IPS-11a (cell line): Measurements from ENCODE around the gene ITIH5.

Experiments
- H3K4me3 ChIP-seq: one replicate; pipeline ENCODE4 v1.5.1; 2013; ENCODE audit warnings: low read depth, low read length, control low read depth

ITIH5 gene

GRCh38 chr10:7635408-7636125, 31.2 kb downstream of the ITIH5 start:
- H3K4me3 ChIP-seq = no peak overlapping the region

- no peak overlapping the region for H3K4me3 ChIP-seq
Measured at GRCh38 chr10:7634142-7634894, 32.4 kb downstream of the ITIH5 start.

DNA sequence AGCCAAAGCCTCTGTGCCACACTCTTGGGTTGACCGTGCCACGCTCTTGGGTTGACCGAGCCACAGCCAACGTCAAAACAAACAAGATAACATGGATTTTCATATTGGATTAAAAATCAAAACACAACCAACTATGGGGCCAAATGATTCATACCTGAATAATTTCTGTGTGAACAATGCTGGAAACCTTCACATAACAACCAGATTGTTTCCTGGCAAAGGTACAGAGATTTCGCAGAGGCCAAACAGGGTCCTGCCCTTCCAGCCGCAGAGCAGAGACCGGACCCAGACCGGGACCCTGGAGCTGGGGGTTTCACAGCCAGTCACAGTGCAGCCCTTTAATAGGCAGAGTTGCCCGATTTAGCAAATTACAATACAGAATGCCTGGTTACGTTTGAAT, 40.5 kb downstream of the ITIH5 start:
- no peak overlapping the region for H3K4me3 ChIP-seq

DNA sequence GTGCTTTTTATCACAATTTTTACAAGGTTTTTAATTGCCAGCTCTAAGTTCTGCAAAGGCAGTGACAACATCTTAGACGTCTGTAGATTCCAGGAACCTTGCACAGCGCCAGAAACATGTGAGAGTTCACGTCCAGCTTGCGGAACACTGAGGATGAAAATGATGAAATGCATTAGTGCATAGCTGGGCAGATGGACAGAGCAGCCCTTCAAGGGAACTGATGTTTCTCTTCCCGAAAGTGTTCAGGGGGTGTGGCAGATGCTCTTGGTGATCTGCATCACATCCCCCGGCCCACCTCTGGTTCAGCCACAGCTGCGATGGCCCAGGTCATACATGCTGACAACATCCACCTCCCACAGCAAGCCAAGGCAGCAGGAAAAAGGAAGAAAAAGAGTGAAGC, 40.9 kb downstream of the ITIH5 start:
- no peak overlapping the region for H3K4me3 ChIP-seq

- no peak overlapping the region for H3K4me3 ChIP-seq
Measured at GRCh38 chr10:7625009-7625408, 41.8 kb downstream of the ITIH5 start.

DNA sequence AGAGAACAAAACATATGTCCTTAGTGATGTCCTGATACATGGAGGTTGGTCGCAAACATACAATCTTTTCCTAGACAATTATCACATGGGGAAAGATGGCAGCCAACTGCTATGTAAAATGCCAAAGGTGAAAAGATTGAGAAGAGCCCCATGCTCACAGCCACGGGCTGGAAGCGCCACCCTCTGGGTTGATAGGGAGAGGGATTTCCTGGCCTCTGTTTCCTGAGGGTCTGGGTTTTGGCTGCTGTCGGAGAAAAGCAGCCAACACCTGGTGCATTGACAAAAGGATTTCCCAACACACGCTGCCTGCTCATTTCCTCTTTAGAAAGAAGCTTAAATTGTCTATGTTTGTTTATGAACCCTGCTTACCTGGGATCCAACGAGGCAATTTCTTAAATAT, 43.8 kb downstream of the ITIH5 start:
- no peak overlapping the region for H3K4me3 ChIP-seq

DNA sequence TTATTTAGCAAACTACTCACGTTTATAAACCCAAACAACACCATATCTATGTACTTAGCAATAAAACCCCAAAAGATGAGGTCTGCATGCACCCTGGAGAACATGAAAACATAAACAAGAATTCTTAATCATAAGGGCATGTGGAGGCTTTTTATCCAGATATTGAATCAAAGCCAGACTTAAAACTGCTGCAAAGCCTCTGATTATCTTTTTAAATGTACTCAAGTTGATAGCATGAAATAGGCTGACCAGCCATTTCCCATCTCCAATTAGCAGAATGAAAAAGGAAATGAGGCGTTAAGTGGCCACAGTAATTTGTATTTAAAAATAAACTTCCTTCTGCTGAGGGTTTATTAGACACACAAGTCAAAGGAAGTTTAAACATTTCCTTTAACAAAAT, 48.3 kb downstream of the ITIH5 start:
- no peak overlapping the region for H3K4me3 ChIP-seq

- no peak overlapping the region for H3K4me3 ChIP-seq
Measured at GRCh38 chr10:7611909-7612308, 54.9 kb downstream of the ITIH5 start.

- no peak overlapping the region for H3K4me3 ChIP-seq
Measured at GRCh38 chr10:7610651-7611389, 55.9 kb downstream of the ITIH5 start.

DNA sequence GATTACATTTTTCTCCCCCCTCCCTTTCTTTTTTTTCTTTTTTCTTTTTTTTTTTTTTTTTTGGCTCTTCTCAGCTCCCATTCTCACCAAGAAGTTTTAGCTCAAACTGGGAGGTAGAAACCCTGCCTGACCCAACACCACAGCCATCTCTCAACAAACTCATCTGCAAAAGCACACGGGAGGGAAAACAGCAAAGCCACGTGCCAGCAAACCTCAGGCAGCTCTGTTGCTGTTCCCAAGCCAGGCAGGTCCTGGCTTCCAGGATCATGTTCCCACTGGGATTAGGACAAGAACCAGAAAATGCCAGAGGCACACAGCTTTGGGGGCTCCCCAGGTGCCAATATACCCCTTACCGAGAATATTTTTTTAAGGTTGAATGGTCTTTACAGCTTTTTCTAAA, 56.7 kb downstream of the ITIH5 start:
- no peak overlapping the region for H3K4me3 ChIP-seq

DNA sequence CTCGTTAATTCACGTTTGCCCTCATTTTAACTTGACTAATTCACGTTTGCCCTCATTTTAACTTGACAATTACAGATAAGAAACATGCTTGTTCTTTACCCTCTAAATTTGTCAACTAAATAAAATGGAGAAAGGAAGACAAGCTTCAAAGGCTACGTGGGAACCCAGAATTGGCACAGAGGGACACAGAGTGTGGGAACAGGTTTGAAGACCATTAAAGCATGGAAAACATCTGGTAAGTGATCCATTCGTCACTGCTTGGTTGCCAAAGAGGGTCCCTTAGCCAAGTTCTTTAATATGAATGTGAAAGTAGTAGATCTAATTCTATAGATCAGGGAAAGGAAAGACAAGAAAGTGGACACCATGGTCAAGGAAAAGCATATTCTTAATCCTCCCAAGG, 57.2 kb downstream of the ITIH5 start:
- no peak overlapping the region for H3K4me3 ChIP-seq

DNA sequence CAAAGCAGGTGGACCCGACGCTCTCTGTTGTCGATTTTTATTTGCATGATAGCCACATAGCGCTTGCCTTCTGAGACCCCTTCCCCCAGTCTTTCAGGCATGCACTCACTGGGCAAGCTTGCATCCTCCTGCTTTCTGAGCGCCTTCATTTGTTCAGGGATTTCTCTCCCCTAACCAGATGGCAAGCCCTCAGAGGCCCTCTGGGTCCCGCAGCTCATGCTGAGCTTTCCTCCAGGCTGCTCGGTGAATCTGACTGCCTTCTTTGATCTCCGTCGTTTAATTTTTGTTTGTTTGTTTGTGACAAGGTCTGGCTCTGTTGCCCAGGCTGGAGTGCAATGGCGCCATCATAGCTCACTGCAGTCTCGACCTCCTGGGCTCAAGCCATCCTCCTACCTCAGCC, 58.8 kb downstream of the ITIH5 start:
- no peak overlapping the region for H3K4me3 ChIP-seq

DNA sequence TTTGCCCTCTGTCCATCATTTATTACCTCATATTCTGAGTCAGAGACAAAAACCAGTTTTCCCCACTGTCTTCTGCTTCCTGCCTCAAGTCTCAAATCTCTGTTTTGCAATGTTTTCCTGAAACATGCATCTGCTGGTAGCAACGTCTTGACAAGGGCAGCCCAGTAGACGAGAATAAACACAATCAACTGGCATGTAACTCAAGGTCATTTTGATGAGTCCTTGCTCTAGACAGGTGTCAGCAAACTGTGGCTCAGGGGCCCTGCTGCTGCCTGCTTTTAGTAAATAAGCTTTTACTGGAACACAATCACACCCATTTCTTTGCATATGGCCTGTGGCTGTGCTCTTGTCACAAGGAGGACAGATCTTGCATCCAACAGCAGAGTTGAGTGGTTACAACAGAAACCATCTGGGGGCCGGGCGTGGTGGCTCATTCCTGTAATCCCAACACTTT, 59.8 kb downstream of the ITIH5 start:
- no peak overlapping the region for H3K4me3 ChIP-seq

GRCh38 chr10:7605565-7606295, 61.0 kb downstream of the ITIH5 start:
- H3K4me3 ChIP-seq = no peak overlapping the region

DNA sequence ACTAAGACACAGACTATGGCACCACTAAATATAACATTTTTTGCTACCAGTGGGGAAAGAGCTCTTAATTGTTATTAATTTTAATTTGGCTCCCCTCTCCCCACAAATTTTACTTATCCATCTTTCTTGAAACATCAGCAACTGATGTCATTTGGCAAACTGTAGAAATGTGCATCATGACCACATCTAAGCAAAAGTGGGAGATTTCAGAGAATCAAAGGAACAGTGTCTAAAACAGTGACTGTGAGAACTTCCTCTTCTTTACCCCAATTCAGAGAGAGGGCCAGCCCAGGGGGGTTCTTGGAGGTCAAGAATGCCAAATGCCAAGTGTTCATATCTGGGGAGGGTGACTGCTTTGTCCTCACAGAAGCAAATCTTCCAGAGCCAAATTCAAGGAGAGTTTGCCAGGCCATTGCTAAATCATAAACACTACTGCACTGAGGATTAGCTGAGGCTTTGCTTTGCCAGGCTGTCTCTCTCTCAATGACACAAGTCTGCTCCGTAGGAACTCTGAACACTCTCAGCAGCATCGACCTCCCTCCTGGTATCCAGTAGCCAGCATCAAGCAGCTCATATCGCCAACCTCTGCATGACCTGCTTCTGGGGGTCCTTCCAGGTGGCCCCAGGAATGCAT, 65.6 kb downstream of the ITIH5 start:
- H3K4me3 ChIP-seq = no peak overlapping the region

- H3K4me3 ChIP-seq = no peak overlapping the region
Measured at GRCh38 chr10:7598771-7599170, 68.0 kb downstream of the ITIH5 start.

DNA sequence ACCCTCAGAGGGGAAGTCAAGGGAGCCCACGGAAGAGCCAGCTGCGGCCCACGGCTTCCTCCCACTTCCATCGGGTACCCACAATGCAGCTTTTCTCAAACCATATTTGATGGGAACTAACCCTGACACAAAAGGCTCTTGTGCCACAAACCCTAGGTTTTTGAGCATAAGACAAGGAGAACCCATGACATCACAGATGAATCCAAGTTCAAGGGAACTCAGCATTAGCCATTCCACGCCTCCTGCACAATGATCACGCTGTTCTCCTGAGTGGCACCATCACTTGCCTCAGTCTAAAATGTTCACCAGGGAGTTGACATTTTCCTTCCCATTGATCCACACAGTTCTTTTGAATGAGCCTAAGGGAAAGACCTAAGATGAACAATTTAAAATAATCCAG, 70.4 kb downstream of the ITIH5 start:
- H3K4me3 ChIP-seq = no peak overlapping the region

DNA sequence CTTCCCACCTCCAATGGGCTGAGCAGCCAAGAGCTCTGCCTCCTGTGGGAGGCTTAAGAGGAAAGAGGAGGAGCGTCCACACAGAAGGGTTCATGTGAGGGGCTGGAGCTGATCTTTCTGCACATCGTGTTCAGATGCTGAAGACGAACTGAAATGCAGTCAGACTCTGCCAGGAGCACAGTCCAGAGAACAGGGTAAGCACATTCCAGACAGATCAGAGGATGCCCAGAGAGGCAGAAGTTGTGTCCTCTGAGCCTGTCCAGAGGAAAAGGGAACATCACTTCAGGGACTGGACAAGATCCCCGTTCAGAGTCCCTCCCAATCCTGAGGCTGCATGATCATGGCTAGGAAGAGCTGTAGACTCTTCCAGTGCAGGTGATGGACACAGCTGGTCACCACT, 72.9 kb downstream of the ITIH5 start:
- H3K4me3 ChIP-seq = no peak overlapping the region

- no peak overlapping the region for H3K4me3 ChIP-seq
Measured at GRCh38 chr10:7593063-7593462, 73.7 kb downstream of the ITIH5 start.

- no peak overlapping the region for H3K4me3 ChIP-seq
Measured at GRCh38 chr10:7592627-7593026, 74.1 kb downstream of the ITIH5 start.

- H3K4me3 ChIP-seq = no peak overlapping the region
Measured at GRCh38 chr10:7590271-7590670, 76.5 kb downstream of the ITIH5 start.
